Measurements from ENCODE around the gene VAMP1. TPM values are rescaled to one million over a fixed set of nuclear protein-coding genes. Genes with fewer than 3 reads are reported as not detected.

The VAMP1 gene
- total and polyA plus RNA-seq, 2 of the 13 experiments (the other 11 are each of a cell fraction or from before 2014, with no cell fraction given), result 2.5 to 7.4 TPM

DNA sequence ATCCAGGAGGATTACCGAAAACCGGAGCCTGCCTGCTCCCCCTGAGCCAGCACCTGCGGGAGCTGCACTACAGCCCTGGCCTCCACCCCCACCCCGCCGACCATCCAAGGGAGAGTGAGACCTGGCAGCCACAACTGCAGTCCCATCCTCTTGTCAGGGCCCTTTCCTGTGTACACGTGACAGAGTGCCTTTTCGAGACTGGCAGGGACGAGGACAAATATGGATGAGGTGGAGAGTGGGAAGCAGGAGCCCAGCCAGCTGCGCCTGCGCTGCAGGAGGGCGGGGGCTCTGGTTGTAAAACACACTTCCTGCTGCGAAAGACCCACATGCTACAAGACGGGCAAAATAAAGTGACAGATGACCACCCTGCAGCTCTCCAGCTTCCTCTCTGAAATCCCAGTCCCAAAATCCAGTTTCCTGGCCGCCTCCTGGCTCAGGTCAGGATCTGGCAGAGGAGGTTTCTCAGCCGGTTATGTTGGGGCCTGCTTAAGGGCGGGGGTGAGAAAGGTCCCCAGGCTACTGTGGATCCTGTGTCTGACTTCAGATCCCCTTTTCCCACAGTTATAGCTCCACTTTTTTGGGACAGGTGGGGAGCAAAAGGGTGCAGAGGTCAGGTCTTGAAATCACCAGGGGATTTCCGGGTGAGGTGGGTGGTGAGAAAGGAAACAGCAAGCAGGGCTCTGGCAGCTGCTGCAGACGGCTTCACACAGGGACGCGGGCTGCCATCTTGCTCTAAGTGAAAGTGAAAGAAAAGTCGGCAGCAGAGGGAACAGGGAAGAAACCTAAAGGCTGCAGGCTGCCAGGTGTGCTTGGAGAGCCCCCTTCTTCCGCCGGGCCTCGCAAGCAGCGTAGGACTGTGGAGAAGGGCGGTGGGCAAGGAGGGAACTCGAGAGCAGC, 18.9 kb downstream of the VAMP1 start, which contains the start of gene TAPBPL (continued):
- TF ChIP-seq, protein P1, sequence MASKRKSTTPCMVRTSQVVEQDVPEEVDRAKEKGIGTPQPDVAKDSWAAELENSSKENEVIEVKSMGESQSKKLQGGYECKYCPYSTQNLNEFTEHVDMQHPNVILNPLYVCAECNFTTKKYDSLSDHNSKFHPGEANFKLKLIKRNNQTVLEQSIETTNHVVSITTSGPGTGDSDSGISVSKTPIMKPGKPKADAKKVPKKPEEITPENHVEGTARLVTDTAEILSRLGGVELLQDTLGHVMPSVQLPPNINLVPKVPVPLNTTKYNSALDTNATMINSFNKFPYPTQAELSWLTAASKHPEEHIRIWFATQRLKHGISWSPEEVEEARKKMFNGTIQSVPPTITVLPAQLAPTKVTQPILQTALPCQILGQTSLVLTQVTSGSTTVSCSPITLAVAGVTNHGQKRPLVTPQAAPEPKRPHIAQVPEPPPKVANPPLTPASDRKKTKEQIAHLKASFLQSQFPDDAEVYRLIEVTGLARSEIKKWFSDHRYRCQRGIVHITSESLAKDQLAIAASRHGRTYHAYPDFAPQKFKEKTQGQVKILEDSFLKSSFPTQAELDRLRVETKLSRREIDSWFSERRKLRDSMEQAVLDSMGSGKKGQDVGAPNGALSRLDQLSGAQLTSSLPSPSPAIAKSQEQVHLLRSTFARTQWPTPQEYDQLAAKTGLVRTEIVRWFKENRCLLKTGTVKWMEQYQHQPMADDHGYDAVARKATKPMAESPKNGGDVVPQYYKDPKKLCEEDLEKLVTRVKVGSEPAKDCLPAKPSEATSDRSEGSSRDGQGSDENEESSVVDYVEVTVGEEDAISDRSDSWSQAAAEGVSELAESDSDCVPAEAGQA (IDR thresholded peaks at IDR 0.05; ENCODE audit: low read depth), result 0 out of 2 replicates have a peak, but pooled peaks have one; percentile 49
- TF ChIP-seq, protein P1 (CRISPR knock-in tag; IDR thresholded peaks at IDR 0.05; ENCODE audit: borderline replicate concordance), result no peak
- TF ChIP-seq ZNF367 (CRISPR knock-in tag; IDR thresholded peaks at IDR 0.05; ENCODE audit: borderline replicate concordance) (no peak), HBP1 (CRISPR knock-in tag; IDR thresholded peaks at IDR 0.05; ENCODE audit: low read depth) (peak; percentile 59; the same call in 1 of the 2 replicates), ZNF138 (CRISPR knock-in tag; IDR thresholded peaks at IDR 0.05; ENCODE audit: low read depth) (0 out of 2 replicates have a peak, but pooled peaks have one; percentile 59), SIN3A (IDR thresholded peaks at IDR 0.05; ENCODE audit: borderline replicate concordance, low read depth, low read length) (0 out of 2 replicates have a peak, but pooled peaks have one; percentile 14), ZKSCAN1 (IDR thresholded peaks at IDR 0.05; ENCODE audit: low read length) (no peak), MBNL3 (CRISPR knock-in tag; conservative IDR thresholded peaks at IDR 0.05) (no peak), JUND (CRISPR knock-in tag; IDR thresholded peaks at IDR 0.05) (no peak), SRSF1 (optimal IDR thresholded peaks at IDR 0.05; ENCODE audit: low read depth, low read length) (no peak), ARID2 (CRISPR knock-in tag; IDR thresholded peaks at IDR 0.05; ENCODE audit: borderline replicate concordance) (peak; percentile 77; the same call in 1 of the 2 replicates), CHCHD3 (CRISPR knock-in tag; IDR thresholded peaks at IDR 0.05) (no peak), ZNF589 (CRISPR knock-in tag; conservative IDR thresholded peaks at IDR 0.05) (no peak), ZNF841 (CRISPR knock-in tag; IDR thresholded peaks at IDR 0.05; ENCODE audit: borderline replicate concordance) (no peak)
- TF ChIP-seq, protein P2, sequence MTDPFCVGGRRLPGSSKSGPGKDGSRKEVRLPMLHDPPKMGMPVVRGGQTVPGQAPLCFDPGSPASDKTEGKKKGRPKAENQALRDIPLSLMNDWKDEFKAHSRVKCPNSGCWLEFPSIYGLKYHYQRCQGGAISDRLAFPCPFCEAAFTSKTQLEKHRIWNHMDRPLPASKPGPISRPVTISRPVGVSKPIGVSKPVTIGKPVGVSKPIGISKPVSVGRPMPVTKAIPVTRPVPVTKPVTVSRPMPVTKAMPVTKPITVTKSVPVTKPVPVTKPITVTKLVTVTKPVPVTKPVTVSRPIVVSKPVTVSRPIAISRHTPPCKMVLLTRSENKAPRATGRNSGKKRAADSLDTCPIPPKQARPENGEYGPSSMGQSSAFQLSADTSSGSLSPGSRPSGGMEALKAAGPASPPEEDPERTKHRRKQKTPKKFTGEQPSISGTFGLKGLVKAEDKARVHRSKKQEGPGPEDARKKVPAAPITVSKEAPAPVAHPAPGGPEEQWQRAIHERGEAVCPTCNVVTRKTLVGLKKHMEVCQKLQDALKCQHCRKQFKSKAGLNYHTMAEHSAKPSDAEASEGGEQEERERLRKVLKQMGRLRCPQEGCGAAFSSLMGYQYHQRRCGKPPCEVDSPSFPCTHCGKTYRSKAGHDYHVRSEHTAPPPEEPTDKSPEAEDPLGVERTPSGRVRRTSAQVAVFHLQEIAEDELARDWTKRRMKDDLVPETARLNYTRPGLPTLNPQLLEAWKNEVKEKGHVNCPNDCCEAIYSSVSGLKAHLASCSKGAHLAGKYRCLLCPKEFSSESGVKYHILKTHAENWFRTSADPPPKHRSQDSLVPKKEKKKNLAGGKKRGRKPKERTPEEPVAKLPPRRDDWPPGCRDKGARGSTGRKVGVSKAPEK (CRISPR knock-in tag; IDR thresholded peaks at IDR 0.05; ENCODE audit: borderline replicate concordance), result no peak
